Airway epithelial cell (primary cell): ENCODE data around the gene LBH. TPM values are rescaled to one million over a fixed set of nuclear protein-coding genes. Genes with fewer than 3 reads are reported as not detected.

Source experiments
- total RNA-seq: library from RNA; depleted of rRNA; stranded (reverse); fragments of >200 nt; gene quantifications from 2 replicates; pipeline ENCODE4 v1.2.3, GENCODE V29; 2015

Gene LBH
- total RNA-seq, result 3.9 and 13.3 TPM in 2 replicates

DNA sequence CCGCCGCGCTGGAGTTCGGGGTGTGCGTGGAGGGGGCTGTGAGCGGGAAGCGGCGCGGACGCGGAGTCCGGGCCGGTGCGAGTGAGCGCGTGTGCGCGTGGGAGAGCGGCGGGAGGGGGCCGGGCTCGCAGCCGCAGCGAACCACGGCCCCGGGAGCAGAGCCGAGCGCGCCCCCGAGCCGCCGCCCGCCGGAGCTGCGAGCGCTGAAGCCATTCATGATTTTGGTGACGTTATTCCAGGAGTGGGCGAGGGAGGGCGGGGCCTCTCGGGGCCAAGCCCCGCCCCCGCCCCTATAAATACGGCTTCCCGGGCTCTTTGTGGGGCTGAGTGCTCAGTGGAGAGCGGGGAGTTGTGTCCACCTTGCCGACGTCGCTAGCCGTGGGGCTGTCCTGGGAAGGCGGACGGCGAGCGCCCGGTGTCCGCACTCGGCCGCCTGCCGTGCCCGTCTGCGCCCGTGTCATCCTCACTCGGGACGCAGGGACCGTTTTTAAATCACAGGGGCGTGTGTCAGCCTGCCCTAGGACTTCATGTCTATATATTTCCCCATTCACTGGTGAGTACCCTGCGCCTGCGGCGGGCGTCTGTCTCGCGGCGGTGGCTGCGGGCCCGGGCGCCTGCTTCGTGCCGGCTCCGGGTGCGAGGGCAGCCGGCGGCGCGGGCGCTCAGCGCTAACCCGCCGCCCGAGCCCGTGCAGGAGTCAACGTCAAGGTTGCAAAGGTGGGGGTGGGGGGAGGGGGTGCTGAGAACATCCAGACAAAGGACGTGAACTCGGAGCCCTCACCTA, at the start of gene LBH:
Gene LBH (plus strand): TSS at position 323 of the 784 bp plus-strand sequence. CDS start 205 bp downstream, at position 528.

Other genes with a start within 250 kb of the LBH start
- 34.4 and 43.5 TPM in 2 replicates for gene YPEL5, start 84.5 kb upstream of the LBH start, total RNA-seq
- 8.4 and 19.8 TPM in 2 replicates for gene LCLAT1, start 215.7 kb downstream of the LBH start, total RNA-seq